Measurements from ENCODE around the gene PRKCE.

Gene PRKCE

DNA sequence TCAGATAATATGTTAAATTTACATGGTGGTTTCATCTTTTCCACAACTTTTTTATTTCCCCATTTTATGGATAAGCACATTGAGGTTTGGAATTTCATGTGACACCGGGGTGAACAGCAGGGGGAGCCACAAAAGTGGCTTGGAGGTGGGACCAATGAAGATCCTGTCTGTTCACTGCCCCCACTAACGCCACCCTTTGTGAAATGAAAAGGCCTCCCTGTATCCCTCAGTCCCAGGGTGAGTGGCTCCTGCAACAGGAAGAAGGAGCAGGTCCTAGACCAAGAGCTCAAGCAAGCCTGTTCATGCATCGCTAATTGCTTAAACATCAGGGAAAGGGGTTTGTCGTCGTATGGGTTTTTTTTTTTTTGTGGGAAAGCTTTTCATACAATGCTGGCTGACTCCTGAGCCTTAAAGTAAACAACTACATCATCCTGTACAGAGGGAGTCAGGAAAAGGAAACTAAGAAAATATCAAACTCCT, 377.9 kb downstream of the PRKCE start:
- no peak overlapping the region for H2BK120ac ChIP-seq (ENCODE audit: low read depth, low read length)
- H3K9me3 ChIP-seq (ENCODE audit: control insufficient read depth, low read length): no peaks in the 10 kb centered on the region
- H4K8ac ChIP-seq (ENCODE audit: low read length): no peak overlapping the region
- 51% methylated on average over 3 of the region's 5 CpGs for WGBS
- no peak overlapping the region for H3K9ac ChIP-seq (ENCODE audit: low read length)
- H3K23ac ChIP-seq (ENCODE audit: low read length in 2 of 2): no peak overlapping the region
- H3K14ac ChIP-seq (ENCODE audit: low read length in 2 of 2): no peak overlapping the region
- H3K4me2 ChIP-seq (ENCODE audit: low read length, poor library complexity, severe bottlenecking): no peak overlapping the region
- DNase-seq: peak; percentile 94
- peaks cover 0 to 70% of the 10 kb centered on the region in 2 experiments for H3K36me3 ChIP-seq (ENCODE audit: control insufficient read depth in 1 of 2, insufficient read depth in 2 of 2, low read depth in 1 of 2, low read length in 2 of 2)
- peaks cover 2% of the 10 kb centered on the region for H3K4me1 ChIP-seq (ENCODE audit: control insufficient read depth, insufficient read depth, low read depth, low read length)
- H3K4me3 ChIP-seq (ENCODE audit: insufficient read depth in 1 of 2, low read depth in 1 of 2, low read length in 2 of 2): no peak overlapping the region
- H3K79me1 ChIP-seq (replicated peaks; ENCODE audit: low read length, poor library complexity, severe bottlenecking): no peaks in the 10 kb centered on the region
- no peak overlapping the region for H2BK5ac ChIP-seq (ENCODE audit: low read depth, low read length, poor library complexity, severe bottlenecking)
- no peak overlapping the region for H2BK12ac ChIP-seq (ENCODE audit: low read length in 2 of 2)
- H2BK15ac ChIP-seq (ENCODE audit: low read depth, poor library complexity, severe bottlenecking): no peak overlapping the region
- no peaks in the 10 kb centered on the region for H3K27me3 ChIP-seq (ENCODE audit: control insufficient read depth in 1 of 2, insufficient read depth in 1 of 2, low read length in 2 of 2)
- H3K18ac ChIP-seq (ENCODE audit: low read depth in 1 of 2, low read length in 2 of 2): peak overlapping the region in 1 of 2 experiments; percentile 5
- no peak overlapping the region for H2AK5ac ChIP-seq (ENCODE audit: low read length, severe bottlenecking)
- no peak overlapping the region for H3K4ac ChIP-seq (ENCODE audit: low read depth in 1 of 2, low read length in 2 of 2)
- no peak overlapping the region for H2AFZ ChIP-seq (ENCODE audit: low read depth, low read length)
- no peak overlapping the region for H3K27ac ChIP-seq (ENCODE audit: low read length, poor library complexity, severe bottlenecking)
- H4K91ac ChIP-seq (ENCODE audit: low read length): no peak overlapping the region

DNA sequence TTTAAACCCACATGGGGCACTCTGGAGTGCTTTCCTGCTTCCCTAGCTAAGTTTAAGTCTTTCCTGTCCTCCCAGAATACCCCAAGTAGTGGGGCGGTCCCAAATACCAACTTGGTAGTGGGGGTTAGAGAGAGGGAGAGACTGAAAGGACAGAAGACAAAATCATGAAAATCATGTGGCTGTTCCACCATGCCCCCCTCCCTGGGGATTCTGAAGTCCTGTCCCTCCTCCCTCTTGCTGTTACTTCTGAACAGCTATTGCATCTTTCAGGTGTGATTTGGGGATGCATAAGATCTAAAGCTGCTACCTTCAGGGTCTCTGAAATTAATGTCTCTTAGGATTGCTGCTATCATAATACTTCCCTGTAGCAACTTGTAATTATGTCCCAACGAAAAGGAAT, 378.9 kb downstream of the PRKCE start:
- Histone ChIP-seq H3K79me1 (replicated peaks; ENCODE audit: low read length, poor library complexity, severe bottlenecking) (no peaks in the 10 kb centered on the region), H3K23ac (ENCODE audit: low read length in 2 of 2) (no peak overlapping the region), H3K18ac (ENCODE audit: low read depth in 1 of 2, low read length in 2 of 2) (peak overlapping the region in 1 of 2 experiments; percentile 23), H2BK120ac (ENCODE audit: low read depth, low read length) (peak overlapping the region; percentile 42), H4K8ac (ENCODE audit: low read length) (no peak overlapping the region), H2AK5ac (ENCODE audit: low read length, severe bottlenecking) (peak overlapping the region; percentile 33), H3K4me2 (ENCODE audit: low read length, poor library complexity, severe bottlenecking) (no peak overlapping the region), H2BK5ac (ENCODE audit: low read depth, low read length, poor library complexity, severe bottlenecking) (no peak overlapping the region), H4K91ac (ENCODE audit: low read length) (no peak overlapping the region), H3K27me3 (ENCODE audit: control insufficient read depth in 1 of 2, insufficient read depth in 1 of 2, low read length in 2 of 2) (no peaks in the 10 kb centered on the region), H3K9me3 (ENCODE audit: control insufficient read depth, low read length) (no peaks in the 10 kb centered on the region), H3K9ac (ENCODE audit: low read length) (no peak overlapping the region), H2BK15ac (ENCODE audit: low read depth, poor library complexity, severe bottlenecking) (no peak overlapping the region), H3K27ac (ENCODE audit: low read length, poor library complexity, severe bottlenecking) (no peak overlapping the region), H3K36me3 (ENCODE audit: control insufficient read depth in 1 of 2, insufficient read depth in 2 of 2, low read depth in 1 of 2, low read length in 2 of 2) (peaks cover 0 to 65% of the 10 kb centered on the region in 2 experiments), H2AFZ (ENCODE audit: low read depth, low read length) (no peak overlapping the region), H3K14ac (ENCODE audit: low read length in 2 of 2) (no peak overlapping the region), H3K4ac (ENCODE audit: low read depth in 1 of 2, low read length in 2 of 2) (no peak overlapping the region), H3K4me1 (ENCODE audit: control insufficient read depth, insufficient read depth, low read depth, low read length) (peaks cover 2% of the 10 kb centered on the region), H2BK12ac (ENCODE audit: low read length in 2 of 2) (no peak overlapping the region), H3K4me3 (ENCODE audit: insufficient read depth in 1 of 2, low read depth in 1 of 2, low read length in 2 of 2) (no peak overlapping the region)
- no peak for DNase-seq
- WGBS: 77% methylated on average over 1 of the region's 2 CpGs

DNA sequence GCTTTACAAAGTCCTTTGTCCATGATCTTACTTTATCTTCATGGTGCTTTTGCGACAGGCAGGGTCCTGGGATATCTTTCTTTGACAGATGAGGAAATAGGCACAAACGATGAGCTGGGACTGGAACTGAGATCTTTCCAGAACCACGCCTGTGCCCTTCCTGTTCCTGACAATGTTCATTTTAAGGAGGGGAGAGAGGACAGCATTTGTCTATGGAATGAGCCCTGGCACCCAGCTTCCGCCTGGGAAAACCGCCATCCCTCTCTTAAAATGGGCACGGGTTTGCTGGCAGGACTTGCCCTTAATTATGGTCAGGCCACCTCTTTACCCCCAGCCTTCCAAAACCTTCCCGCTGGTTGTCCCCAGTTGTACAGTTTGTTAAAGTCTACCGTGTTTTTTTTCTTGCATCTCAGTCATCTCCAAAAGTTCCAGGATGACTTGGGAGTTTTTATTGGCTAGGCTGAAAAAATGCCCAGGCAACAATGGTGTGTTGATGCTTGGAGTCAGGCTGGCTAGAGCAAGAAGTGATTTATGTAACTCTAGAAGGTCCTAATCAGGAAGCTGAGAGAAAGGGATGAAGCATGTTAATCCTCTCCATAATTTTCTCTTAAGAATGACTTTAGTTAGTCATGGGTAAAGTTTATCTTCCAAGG, 380.8 kb downstream of the PRKCE start:
- Histone ChIP-seq H3K4me3 (ENCODE audit: insufficient read depth in 1 of 2, low read depth in 1 of 2, low read length in 2 of 2) (no peak overlapping the region), H3K9me3 (ENCODE audit: control insufficient read depth, low read length) (no peaks in the 10 kb centered on the region), H2BK5ac (ENCODE audit: low read depth, low read length, poor library complexity, severe bottlenecking) (no peak overlapping the region), H3K4me2 (ENCODE audit: low read length, poor library complexity, severe bottlenecking) (no peak overlapping the region), H3K27me3 (ENCODE audit: control insufficient read depth in 1 of 2, insufficient read depth in 1 of 2, low read length in 2 of 2) (no peaks in the 10 kb centered on the region), H2AK5ac (ENCODE audit: low read length, severe bottlenecking) (no peak overlapping the region), H4K91ac (ENCODE audit: low read length) (no peak overlapping the region), H2AFZ (ENCODE audit: low read depth, low read length) (no peak overlapping the region), H2BK15ac (ENCODE audit: low read depth, poor library complexity, severe bottlenecking) (no peak overlapping the region), H3K14ac (ENCODE audit: low read length in 2 of 2) (no peak overlapping the region), H3K23ac (ENCODE audit: low read length in 2 of 2) (no peak overlapping the region), H2BK120ac (ENCODE audit: low read depth, low read length) (no peak overlapping the region), H3K27ac (ENCODE audit: low read length, poor library complexity, severe bottlenecking) (no peak overlapping the region), H3K4me1 (ENCODE audit: control insufficient read depth, insufficient read depth, low read depth, low read length) (peaks cover 2% of the 10 kb centered on the region), H2BK12ac (ENCODE audit: low read length in 2 of 2) (no peak overlapping the region), H3K18ac (ENCODE audit: low read depth in 1 of 2, low read length in 2 of 2) (no peak overlapping the region), H3K4ac (ENCODE audit: low read depth in 1 of 2, low read length in 2 of 2) (no peak overlapping the region), H3K36me3 (ENCODE audit: control insufficient read depth in 1 of 2, insufficient read depth in 2 of 2, low read depth in 1 of 2, low read length in 2 of 2) (peaks cover 0 to 50% of the 10 kb centered on the region in 2 experiments), H3K79me1 (replicated peaks; ENCODE audit: low read length, poor library complexity, severe bottlenecking) (no peaks in the 10 kb centered on the region), H3K9ac (ENCODE audit: low read length) (no peak overlapping the region), H4K8ac (ENCODE audit: low read length) (no peak overlapping the region)
- WGBS: 88% methylated on average over 8 of the region's 8 CpGs
- no peak for DNase-seq

DNA sequence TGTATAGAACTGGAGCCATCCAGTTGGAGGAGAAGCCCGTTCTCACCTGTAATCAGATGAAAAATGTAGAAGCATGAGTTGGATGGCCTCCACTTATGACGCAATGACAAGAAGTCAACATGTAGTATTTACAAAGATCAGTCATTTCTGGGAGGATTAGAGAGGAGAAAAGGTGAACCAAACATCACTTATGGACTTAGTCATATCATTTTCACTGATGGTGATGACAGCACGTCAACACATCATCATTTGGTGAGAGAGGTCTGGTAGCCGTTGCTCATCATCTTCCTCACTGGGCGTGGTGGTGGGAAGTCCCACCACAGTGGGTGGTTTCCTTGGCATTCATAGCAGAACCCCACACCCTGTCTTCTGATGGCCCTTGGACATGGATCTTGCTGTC, 381.5 kb downstream of the PRKCE start:
- no peaks in the 10 kb centered on the region for H3K9me3 ChIP-seq (ENCODE audit: control insufficient read depth, low read length)
- H3K36me3 ChIP-seq (ENCODE audit: control insufficient read depth in 1 of 2, insufficient read depth in 2 of 2, low read depth in 1 of 2, low read length in 2 of 2): peaks cover 0 to 49% of the 10 kb centered on the region in 2 experiments
- no peak overlapping the region for H3K4me2 ChIP-seq (ENCODE audit: low read length, poor library complexity, severe bottlenecking)
- H3K23ac ChIP-seq (ENCODE audit: low read length in 2 of 2): no peak overlapping the region
- H3K27ac ChIP-seq (ENCODE audit: low read length, poor library complexity, severe bottlenecking): no peak overlapping the region
- no peak overlapping the region for H2BK120ac ChIP-seq (ENCODE audit: low read depth, low read length)
- no peak overlapping the region for H3K9ac ChIP-seq (ENCODE audit: low read length)
- no peaks in the 10 kb centered on the region for H3K79me1 ChIP-seq (replicated peaks; ENCODE audit: low read length, poor library complexity, severe bottlenecking)
- DNase-seq: no peak
- 94% methylated on average over 5 of the region's 5 CpGs for WGBS
- peaks cover 2% of the 10 kb centered on the region for H3K4me1 ChIP-seq (ENCODE audit: control insufficient read depth, insufficient read depth, low read depth, low read length)
- no peak overlapping the region for H2AFZ ChIP-seq (ENCODE audit: low read depth, low read length)
- H2AK5ac ChIP-seq (ENCODE audit: low read length, severe bottlenecking): no peak overlapping the region
- H3K27me3 ChIP-seq (ENCODE audit: control insufficient read depth in 1 of 2, insufficient read depth in 1 of 2, low read length in 2 of 2): no peaks in the 10 kb centered on the region
- H2BK5ac ChIP-seq (ENCODE audit: low read depth, low read length, poor library complexity, severe bottlenecking): no peak overlapping the region
- H3K18ac ChIP-seq (ENCODE audit: low read depth in 1 of 2, low read length in 2 of 2): no peak overlapping the region
- no peak overlapping the region for H3K4ac ChIP-seq (ENCODE audit: low read depth in 1 of 2, low read length in 2 of 2)
- H2BK12ac ChIP-seq (ENCODE audit: low read length in 2 of 2): no peak overlapping the region
- H4K8ac ChIP-seq (ENCODE audit: low read length): no peak overlapping the region
- H4K91ac ChIP-seq (ENCODE audit: low read length): no peak overlapping the region
- H2BK15ac ChIP-seq (ENCODE audit: low read depth, poor library complexity, severe bottlenecking): no peak overlapping the region
- H3K14ac ChIP-seq (ENCODE audit: low read length in 2 of 2): no peak overlapping the region
- H3K4me3 ChIP-seq (ENCODE audit: insufficient read depth in 1 of 2, low read depth in 1 of 2, low read length in 2 of 2): no peak overlapping the region

Data from mesenchymal stem cell (in vitro differentiated cells and primary cell).